Smooth muscle cell (in vitro differentiated cells): ENCODE results near the gene UBE3D. TPM values are rescaled to one million over a fixed set of nuclear protein-coding genes. Genes with fewer than 3 reads are reported as not detected.

Experiments
- DNase-seq: peaks from one replicate; lab custom pipeline; 2025; ENCODE audit not compliant: unreplicated experiment; lab: John Stamatoyannopoulos, UW
- H2AFZ ChIP-seq: fragments of 200-600 bp; sonication (generic); 2 replicates; pipeline ENCODE4 v1.6.0; 2016; ENCODE audit warnings: antibody characterized with exemption, low read depth, mild to moderate bottlenecking
- H3F3A ChIP-seq: fragments of 200-600 bp; sonication (generic); 2 replicates; pipeline ENCODE4 v1.6.0; 2017; ENCODE audit warnings: antibody characterized with exemption, low read depth
- H3K27ac ChIP-seq: fragments of 200-600 bp; sonication (generic); 2 replicates; pipeline ENCODE4 v1.5.1; 2016; ENCODE audit warnings: low read depth, mild to moderate bottlenecking
- H3K27me3 ChIP-seq: fragments of 200-600 bp; sonication (generic); 2 replicates; pipeline ENCODE4 v1.6.1; 2016; ENCODE audit warnings: low read depth, mild to moderate bottlenecking
- H3K36me3 ChIP-seq: fragments of 200-600 bp; sonication (generic); 2 replicates; pipeline ENCODE4 v1.5.1; 2016; ENCODE audit warnings: low read depth
- H3K4me1 ChIP-seq: fragments of 200-600 bp; sonication (generic); 2 replicates; pipeline ENCODE4 v1.5.1; 2016; ENCODE audit warnings: low read depth
- H3K4me2 ChIP-seq: fragments of 200-600 bp; sonication (generic); 2 replicates; pipeline ENCODE4 v1.6.0; 2016; ENCODE audit warnings: mild to moderate bottlenecking
- H3K4me3 ChIP-seq: fragments of 200-600 bp; sonication (generic); 2 replicates; pipeline ENCODE4 v1.5.1; 2016; ENCODE audit warnings: mild to moderate bottlenecking
- H3K79me2 ChIP-seq: fragments of 200-600 bp; sonication (generic); 2 replicates; pipeline ENCODE4 v1.6.0; 2016; ENCODE audit warnings: low read depth, mild to moderate bottlenecking
- H3K9ac ChIP-seq: fragments of 200-600 bp; sonication (generic); 2 replicates; pipeline ENCODE4 v1.6.0; 2016; ENCODE audit warnings: low read depth
- H3K9me3 ChIP-seq: fragments of 200-600 bp; sonication (generic); replicated peaks from 2 replicates; pipeline ENCODE4 v1.5.1; 2016; ENCODE audit warnings: low read depth
- H4K20me1 ChIP-seq: fragments of 200-600 bp; sonication (generic); 2 replicates; pipeline ENCODE4 v1.6.0; 2016; ENCODE audit warnings: low read depth
- WGBS: methylation state at CpG from one replicate; pipeline ENCODE4 v1.1.7; 2016; ENCODE audit warnings: low lambda C conversion rate; 5-methylcytosine and 5-hydroxymethylcytosine counted together
- polyA plus RNA-seq: library from polyadenylated mRNA; unstranded; fragments of >200 nt; fragmentation: Nextera tagmentation; extraction: Ambion mirVana; gene quantifications from 2 replicates; pipeline ENCODE4 v1.2.1, GENCODE V29; 2016
- total RNA-seq: library from RNA; depleted of rRNA; stranded (reverse); fragments of >200 nt; gene quantifications from 2 replicates; pipeline ENCODE4 v1.2.3, GENCODE V29; 2014
- TF ChIP-seq, protein P1 (sequence below): fragments of 200-600 bp; sonication (generic); IDR thresholded peaks from 2 replicates; pipeline ENCODE4 v1.5.1; 2017; ENCODE audit warnings: borderline replicate concordance, mild to moderate bottlenecking, antibody characterized with exemption; ENCODE audit not compliant: insufficient read depth, poor library complexity, severe bottlenecking

UBE3D gene
- total and polyA plus RNA-seq, 2 experiments from 2014 or later = 2.1 to 6.1 TPM

DNA sequence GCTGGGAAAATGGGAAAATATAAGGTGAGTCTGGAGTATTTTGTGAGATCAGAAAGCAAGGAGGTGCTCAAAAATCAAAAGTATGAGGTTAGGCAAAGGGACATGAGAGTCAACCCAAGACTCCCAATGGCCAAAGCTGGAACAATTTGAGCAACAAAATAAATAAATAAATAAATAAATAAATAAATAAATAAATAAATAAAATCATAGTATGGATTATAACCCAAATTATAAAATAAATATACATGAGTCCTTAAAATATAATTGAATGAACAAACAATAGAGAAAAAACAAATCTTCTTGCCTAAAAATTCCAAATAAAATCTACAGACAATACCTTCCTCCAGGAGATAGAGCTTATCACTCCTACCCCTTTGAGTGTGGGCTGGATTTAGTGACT, 69.5 kb downstream of the UBE3D start:
- no peak overlapping the region for H3K4me3 ChIP-seq
- no peak overlapping the region for H3K27ac ChIP-seq
- no peaks in the 10 kb centered on the region for H3K36me3 ChIP-seq
- H3K9me3 ChIP-seq = no peaks in the 10 kb centered on the region
- no peak overlapping the region for H2AFZ ChIP-seq
- no peaks in the 10 kb centered on the region for H4K20me1 ChIP-seq
- no peaks in the 10 kb centered on the region for H3K79me2 ChIP-seq
- TF ChIP-seq, protein P1, sequence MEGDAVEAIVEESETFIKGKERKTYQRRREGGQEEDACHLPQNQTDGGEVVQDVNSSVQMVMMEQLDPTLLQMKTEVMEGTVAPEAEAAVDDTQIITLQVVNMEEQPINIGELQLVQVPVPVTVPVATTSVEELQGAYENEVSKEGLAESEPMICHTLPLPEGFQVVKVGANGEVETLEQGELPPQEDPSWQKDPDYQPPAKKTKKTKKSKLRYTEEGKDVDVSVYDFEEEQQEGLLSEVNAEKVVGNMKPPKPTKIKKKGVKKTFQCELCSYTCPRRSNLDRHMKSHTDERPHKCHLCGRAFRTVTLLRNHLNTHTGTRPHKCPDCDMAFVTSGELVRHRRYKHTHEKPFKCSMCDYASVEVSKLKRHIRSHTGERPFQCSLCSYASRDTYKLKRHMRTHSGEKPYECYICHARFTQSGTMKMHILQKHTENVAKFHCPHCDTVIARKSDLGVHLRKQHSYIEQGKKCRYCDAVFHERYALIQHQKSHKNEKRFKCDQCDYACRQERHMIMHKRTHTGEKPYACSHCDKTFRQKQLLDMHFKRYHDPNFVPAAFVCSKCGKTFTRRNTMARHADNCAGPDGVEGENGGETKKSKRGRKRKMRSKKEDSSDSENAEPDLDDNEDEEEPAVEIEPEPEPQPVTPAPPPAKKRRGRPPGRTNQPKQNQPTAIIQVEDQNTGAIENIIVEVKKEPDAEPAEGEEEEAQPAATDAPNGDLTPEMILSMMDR = no peak
- no peak overlapping the region for H3K4me2 ChIP-seq
- no peak for DNase-seq
- H3K27me3 ChIP-seq = no peaks in the 10 kb centered on the region
- no peak overlapping the region for H3K9ac ChIP-seq
- no peaks in the 10 kb centered on the region for H3F3A ChIP-seq
- H3K4me1 ChIP-seq = no peaks in the 10 kb centered on the region

DNA sequence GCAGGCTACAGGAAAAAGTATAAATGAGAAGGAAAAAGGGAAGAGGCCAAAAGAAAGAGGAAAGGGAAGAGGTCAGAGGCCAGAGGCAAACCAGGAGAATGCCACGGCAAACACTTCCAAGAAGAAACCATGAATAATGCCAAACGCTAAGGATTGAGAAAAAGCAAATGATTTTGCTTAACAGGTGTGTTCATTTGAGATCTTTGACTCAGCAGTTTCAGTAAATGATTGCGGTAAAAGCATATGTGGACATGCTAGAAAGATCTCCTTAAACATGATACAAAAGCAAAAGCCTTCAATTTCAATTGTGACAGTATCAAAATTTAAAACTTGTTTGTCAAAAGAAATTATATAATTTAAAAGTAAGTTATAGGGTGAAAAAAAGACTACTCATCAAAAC, 70.6 kb downstream of the UBE3D start:
- Histone ChIP-seq H3K79me2 (no peaks in the 10 kb centered on the region), H3K4me1 (no peaks in the 10 kb centered on the region), H4K20me1 (no peaks in the 10 kb centered on the region), H3F3A (no peaks in the 10 kb centered on the region), H3K27me3 (no peaks in the 10 kb centered on the region), H3K36me3 (no peaks in the 10 kb centered on the region), H3K9me3 (no peaks in the 10 kb centered on the region), H3K9ac (no peak overlapping the region), H3K4me3 (no peak overlapping the region), H2AFZ (no peak overlapping the region), H3K27ac (no peak overlapping the region), H3K4me2 (no peak overlapping the region)
- TF ChIP-seq, protein P1 = no peak
- 64% methylated on average over 3 of the region's 3 CpGs for WGBS
- DNase-seq = no peak

DNA sequence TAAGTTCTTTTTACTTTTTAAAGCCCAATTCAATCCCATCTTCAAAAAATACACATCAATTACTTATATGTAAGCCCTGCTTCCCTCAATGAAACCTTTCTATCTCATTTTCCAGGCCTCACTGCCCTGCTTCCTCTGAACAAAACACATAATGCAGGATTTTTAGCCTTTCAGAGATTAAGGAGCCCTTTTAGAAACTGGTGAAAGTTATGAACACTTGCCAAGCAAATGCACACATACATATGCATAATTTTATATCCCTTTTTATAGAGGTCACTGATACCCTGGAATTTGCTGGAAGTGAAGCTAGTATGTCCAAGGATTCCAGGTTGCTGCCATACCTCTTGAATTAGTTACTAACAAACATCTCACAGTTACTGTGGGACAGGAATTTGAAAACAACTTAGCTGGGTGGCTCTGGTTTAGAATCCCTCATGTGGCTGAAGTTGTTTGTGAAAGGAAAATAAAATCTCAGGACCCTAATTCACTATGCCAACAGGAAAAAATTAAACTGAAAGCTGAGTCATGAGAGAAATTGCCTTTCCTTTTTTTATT, 75.8 kb downstream of the UBE3D start:
- DNase-seq = no peak
- Histone ChIP-seq H3K27ac (peak overlapping the region; percentile 58), H4K20me1 (no peaks in the 10 kb centered on the region)

DNA sequence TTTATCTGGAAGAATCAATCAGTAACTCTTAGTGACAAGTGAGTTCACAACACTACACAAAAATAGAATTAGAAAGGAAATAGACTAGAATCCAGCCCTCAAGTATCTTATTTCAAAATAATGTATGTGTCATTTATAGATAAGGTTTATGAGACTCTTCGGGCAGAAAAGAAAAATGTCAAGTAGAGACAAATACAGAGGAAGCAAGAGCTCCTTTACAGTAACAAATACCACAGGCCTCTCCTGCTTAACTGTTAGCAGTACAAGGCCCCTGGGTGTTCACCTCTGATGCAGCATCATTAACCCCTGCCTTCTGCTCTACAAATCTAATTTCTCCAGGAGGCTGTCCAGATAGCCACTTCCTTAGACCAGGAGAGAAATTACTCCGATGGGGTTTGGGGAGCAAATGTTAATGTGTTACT, 76.7 kb downstream of the UBE3D start:
- peak overlapping the region; percentile 58 for H3K27ac ChIP-seq
- H3K4me3 ChIP-seq = no peak overlapping the region
- WGBS = 40% methylated on average over 2 of the region's 2 CpGs
- H3K4me2 ChIP-seq = peak overlapping the region; percentile 40
- H3F3A ChIP-seq = no peaks in the 10 kb centered on the region
- no peaks in the 10 kb centered on the region for H3K36me3 ChIP-seq
- TF ChIP-seq, protein P1 = no peak
- no peaks in the 10 kb centered on the region for H3K9me3 ChIP-seq
- no peaks in the 10 kb centered on the region for H3K79me2 ChIP-seq
- H3K27me3 ChIP-seq = no peaks in the 10 kb centered on the region
- DNase-seq = no peak
- peaks cover 14% of the 10 kb centered on the region for H3K4me1 ChIP-seq
- no peak overlapping the region for H2AFZ ChIP-seq
- no peak overlapping the region for H3K9ac ChIP-seq
- no peaks in the 10 kb centered on the region for H4K20me1 ChIP-seq

More for the DNA sequence above, 75.8 kb downstream of the UBE3D start:
- TF ChIP-seq, protein P1 = no peak
- Histone ChIP-seq H3K4me1 (peaks cover 14% of the 10 kb centered on the region), H2AFZ (no peak overlapping the region), H3K9me3 (no peaks in the 10 kb centered on the region), H3K9ac (no peak overlapping the region), H3K79me2 (no peaks in the 10 kb centered on the region), H3K4me3 (no peak overlapping the region), H3K36me3 (no peaks in the 10 kb centered on the region), H3F3A (no peaks in the 10 kb centered on the region), H3K27me3 (no peaks in the 10 kb centered on the region), H3K4me2 (no peak overlapping the region)
